Activated CD4-positive, alpha-beta T cell treated with anti-CD3 and anti-CD28 coated beads, Interleukin-2, amount 50 U/mL, for 4 hours (primary cell): Measurements from ENCODE around the gene GATAD1.

Experiments
- DNase-seq, 2 experiments: peaks; one replicate each; pipeline ENCODE4 v3.0.0-alpha.2; 2020

The GATAD1 gene

DNA sequence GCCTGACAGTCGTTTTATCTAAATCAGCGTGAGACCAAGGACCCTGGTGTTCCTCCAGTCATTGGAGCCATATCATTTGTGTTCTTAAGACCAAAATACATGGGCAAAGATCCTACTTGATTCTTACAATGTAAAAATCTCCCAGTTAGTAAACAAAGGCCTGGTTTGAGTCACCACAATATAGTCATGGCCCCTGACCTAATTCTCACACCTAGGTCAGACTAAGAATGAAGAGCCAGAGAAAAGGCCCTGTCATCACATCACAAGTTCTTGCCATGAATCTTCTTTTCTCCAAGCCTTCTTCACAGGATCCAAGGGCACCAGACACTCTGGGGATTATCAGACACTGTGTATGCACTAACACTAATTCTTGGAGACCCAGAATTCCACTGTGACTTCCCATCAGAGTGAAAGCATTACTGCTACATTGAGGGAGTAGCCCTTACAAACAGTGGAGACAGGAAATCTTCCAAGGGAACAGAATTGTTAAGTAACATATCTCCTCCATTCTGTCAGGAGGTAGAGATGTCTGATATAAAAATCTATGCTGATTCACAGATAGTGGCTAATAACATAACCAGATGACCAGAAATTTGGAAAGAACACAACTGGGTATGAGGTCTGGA is 38.1 kb downstream of the GATAD1 start:
- no peak for DNase-seq

DNA sequence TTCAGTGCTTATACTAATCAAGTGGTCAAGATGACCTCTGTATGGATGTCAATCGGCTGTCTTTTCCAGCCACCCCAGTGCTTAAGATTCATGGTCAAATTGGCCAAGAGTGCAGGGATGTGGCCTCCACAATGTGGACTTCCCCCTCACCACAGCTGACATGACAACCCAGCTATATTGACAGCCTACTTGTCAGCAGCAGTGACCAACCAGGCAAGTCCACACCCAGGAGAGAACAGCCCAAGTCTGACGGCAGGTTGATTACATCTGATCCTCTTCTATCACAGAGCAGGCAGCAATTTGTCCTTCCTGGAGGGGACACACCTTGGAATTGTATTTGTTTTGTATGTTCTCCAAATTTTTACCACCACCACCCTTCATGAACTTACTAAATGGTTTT is 38.7 kb downstream of the GATAD1 start:
- DNase-seq = no peak

GRCh38 chr7:92487804-92488203 is 40.5 kb downstream of the GATAD1 start:
- DNase-seq = no peak

DNA sequence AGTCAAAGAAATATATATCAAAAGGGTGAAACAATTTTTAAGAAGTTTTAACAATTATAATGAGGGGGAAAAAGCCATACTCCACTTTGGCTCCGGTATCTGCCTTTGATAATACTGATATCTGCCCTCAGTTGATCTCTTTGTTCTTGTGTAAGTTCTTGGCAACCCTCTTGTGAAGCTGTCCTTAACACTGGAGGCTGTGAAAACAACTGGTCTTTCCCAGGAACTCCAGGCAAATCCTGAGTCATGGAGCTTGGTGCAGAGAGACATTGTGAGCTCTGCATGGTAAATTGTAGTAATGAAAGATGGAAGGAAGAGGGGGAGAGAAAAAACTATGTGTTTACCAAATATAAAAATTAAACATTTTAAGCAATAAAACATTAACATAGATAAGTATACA is 42.4 kb downstream of the GATAD1 start:
- no peak for DNase-seq

GRCh38 chr7:92496876-92497275 is 49.6 kb downstream of the GATAD1 start:
- DNase-seq = no peak

GRCh38 chr7:92498557-92498956 is 51.3 kb downstream of the GATAD1 start:
- no peak for DNase-seq

DNA sequence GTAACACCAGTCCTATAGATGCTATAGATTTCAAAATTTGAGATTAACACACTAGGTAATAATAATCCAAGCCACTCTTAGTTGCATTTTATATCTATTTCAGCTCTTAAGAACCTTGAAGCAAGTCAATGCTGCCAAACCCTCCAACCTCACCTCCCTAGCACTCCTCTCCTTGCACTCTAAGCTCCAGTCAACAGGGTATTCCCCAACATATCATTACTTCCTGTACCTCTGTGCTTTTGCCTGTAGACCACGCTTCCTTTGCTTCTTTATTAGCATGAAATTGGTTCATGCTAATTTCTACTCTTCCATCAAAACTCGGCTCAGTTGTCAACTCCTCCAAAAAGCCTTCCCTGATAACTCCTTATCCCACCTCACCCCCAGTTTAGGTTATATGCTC is 56.5 kb downstream of the GATAD1 start:
- DNase-seq = no peak

- no peak for DNase-seq
These were observed 57.3 kb downstream of the GATAD1 start for GRCh38 chr7:92504563-92504962.

- DNase-seq = no peak
These were observed 59.1 kb downstream of the GATAD1 start for GRCh38 chr7:92506363-92506762.

- DNase-seq = no peak
These were observed 61.7 kb downstream of the GATAD1 start for GRCh38 chr7:92508946-92509345.
